Heart left ventricle (tissue), 16 donors: ENCODE results near the gene ADGRV1. TPM values are rescaled to one million over a fixed set of nuclear protein-coding genes. Genes with fewer than 3 reads are reported as not detected.

ENCODE experiments used
- ATAC-seq, 4 donors: fragments of 200-7000 bp; cut with Tn5 transposase; one replicate each; pipeline ENCODE4 v1.9.1; 2020 to 2022; ENCODE audit warnings: moderate library complexity in 4 of 4, mild to moderate bottlenecking in 3 of 4, moderate number of reproducible peaks in 1 of 4
- DNase-seq, 5 donors: peaks; one replicate each; pipeline ENCODE4 v3.0.0-alpha.2; 2020
- H3K27ac ChIP-seq, 12 donors: fragments of 200-600 bp; sonication (generic) in 4 of 12; one replicate each; pipeline versions ENCODE4 v1.5.0 to v1.8.0; 2016 to 2022; ENCODE audit warnings: mild to moderate bottlenecking in 2 of 12
- H3K27me3 ChIP-seq, 9 donors: fragments of 200-600 bp; sonication (generic) in 2 of 9; one replicate each; pipeline versions ENCODE4 v1.5.1 to v1.8.0; 2016 to 2022; ENCODE audit warnings: mild to moderate bottlenecking in 3 of 9
- H3K36me3 ChIP-seq, 9 donors: fragments of 200-600 bp; sonication (generic) in 2 of 9; one replicate each; pipeline versions ENCODE4 v1.5.0 to v1.8.0; 2018 to 2022; ENCODE audit warnings: mild to moderate bottlenecking in 2 of 9
- H3K4me1 ChIP-seq, 12 donors: fragments of 200-600 bp; sonication (generic) in 4 of 12; one replicate each; pipeline versions ENCODE4 v1.5.0 to v1.8.0; 2016 to 2022; ENCODE audit warnings: mild to moderate bottlenecking in 3 of 12
- H3K4me3 ChIP-seq, 12 donors: fragments of 200-600 bp; sonication (generic) in 4 of 12; one replicate each; pipeline versions ENCODE4 v1.5.0 to v1.8.0; 2017 to 2022; ENCODE audit warnings: mild to moderate bottlenecking in 9 of 12, moderate library complexity in 4 of 12
- H3K9me3 ChIP-seq, 12 donors: fragments of 200-600 bp; sonication (generic) in 4 of 12; one replicate each; pipeline versions ENCODE4 v1.5.0 to v1.8.0; 2016 to 2022; ENCODE audit warnings: mild to moderate bottlenecking in 1 of 12
- CTCF ChIP-seq, 12 donors: fragments of 200-600 bp; sonication (generic) in 4 of 12; IDR thresholded peaks; one replicate each; pipeline versions ENCODE4 v1.5.0 to v1.8.0; 2018 to 2022; ENCODE audit warnings: antibody characterized with exemption in 12 of 12, mild to moderate bottlenecking in 5 of 12
- POLR2A ChIP-seq, 2 donors: fragments of 450-650 bp; IDR thresholded peaks; one replicate each; pipeline ENCODE4 v1.6.1; 2017; ENCODE audit warnings: antibody characterized with exemption in 2 of 2, mild to moderate bottlenecking in 2 of 2, moderate library complexity in 2 of 2
- WGBS, 4 donors: extraction: QIAGEN DNeasy Blood & Tissue Kit in 2 of 4; methylation state at CpG; one replicate each; pipeline versions ENCODE4 v1.1.5 to v1.1.7; 2013 to 2018; 5-methylcytosine and 5-hydroxymethylcytosine counted together
- intact Hi-C, 10 donors: fragments of 100-400 bp; cut with DNase I; formaldehyde crosslinking; loops; one replicate each; pipeline versions ENCODE4 v1.11.1 to v1.14.2; 2022
- polyA plus RNA-seq, 2 donors: library from polyadenylated mRNA; stranded (reverse); fragments of 200-250 nt; gene quantifications; one replicate each; pipeline ENCODE4 v1.2.3, GENCODE V29; 2013
- total RNA-seq, 9 donors: library from RNA; depleted of rRNA in 2 of 9; stranded (reverse); fragments of >200 nt in 2 of 9; fragmentation: NEBNext Ultra II Directional in 3 of 9; extraction: Animal tissue kit (Norgen Biotek cat#: 25700) in 3 of 9; gene quantifications; one replicate each; pipeline versions ENCODE4 v1.1.0 to v1.2.4, GENCODE V29; 2016 to 2023
- donor health status: ischemic (EF 13 %, LVEDD 7.1; RV severe dilation, severe dysfunction).
- donor health status: healthy with polysubstance abuse.
- donor health status: DM: no; HTN: yes; CAD: no.
- donor health status: DM: no; HTN: no; CAD: no.
- donor health status: ischemic (EF 25% LVEDD 6.9; RV normal size, moderate dysfunction).
- donor health status: ischemic (EF 25% LVEDD 5.7; RV mildly dilated, moderate dysfunction).
- donor health status: healthy.
- donor health status: DM: yes; HTN: yes; CAD: no.
- donor health status: ischemic (EF 35%, LVEDD 5.7; RV mildly dilated, moderate dysfunction).
- donor health status: nonischemic (EF 11% LVEDD 7.7; RV severe dilation, severe dysfunction).
- donor health status: DM: yes; HTN: yes; CAD: no.
- donor health status: PGD.
- donor health status: ischemic (EF 29% LVEDD 5.4; RV normal size, mild dysfunction).
- donor health status: nonischemic (EF 23%, LVEDD 6.1; RV moderate dilation, normal function).

ADGRV1 gene
- total and polyA plus RNA-seq, 11 donors: 0.25 to 0.29 TPM; not detected in 9

- intact Hi-C loops: no loop called here
- ATAC-seq (no peak), DNase-seq (no peak)
- H3K36me3 ChIP-seq: no peaks in the 10 kb centered on the region
- no peak overlapping the region for H3K27ac ChIP-seq
- TF ChIP-seq POLR2A (IDR thresholded peaks at IDR 0.05) (no peak), CTCF (IDR thresholded peaks at IDR 0.05) (no peak)
- no peaks in the 10 kb centered on the region for H3K9me3 ChIP-seq
- H3K27me3 ChIP-seq: no peaks in the 10 kb centered on the region
- H3K4me1 ChIP-seq: no peaks in the 10 kb centered on the region
- H3K4me3 ChIP-seq: no peak overlapping the region
- WGBS, 4 donors: 80 to 90% (median 84%) methylated on average over 6 of the region's 6 CpGs
Measured at GRCh38 chr5:90902651-90903386, 344.2 kb downstream of the ADGRV1 start.

- intact Hi-C loops: no loop called here
- no peaks in the 10 kb centered on the region for H3K9me3 ChIP-seq
- ATAC-seq: peak in 2 of 4 donors; percentile 64 to 94
- peaks cover 0 to 19% (median 0%) of the 10 kb centered on the region in 12 donors for H3K4me1 ChIP-seq
- WGBS, 4 donors: 29 to 49% (median 33%) methylated on average over 3 of the region's 3 CpGs
- DNase-seq: peak in 2 of 5 donors; percentile 23 to 25
- no peak overlapping the region for H3K4me3 ChIP-seq
- H3K36me3 ChIP-seq: no peaks in the 10 kb centered on the region
- no peaks in the 10 kb centered on the region for H3K27me3 ChIP-seq
- TF ChIP-seq POLR2A (IDR thresholded peaks at IDR 0.05) (no peak), CTCF (IDR thresholded peaks at IDR 0.05) (no peak)
- peak overlapping the region in 4 of 12 donors; percentile 5 to 58 (median 35) for H3K27ac ChIP-seq
Measured at GRCh38 chr5:90909101-90909503, 350.5 kb downstream of the ADGRV1 start.

- H3K27ac ChIP-seq: peak overlapping the region in 3 of 12 donors; percentile 5 to 58 (median 58)
Measured at GRCh38 chr5:90909940-90910339, 351.3 kb downstream of the ADGRV1 start.

GRCh38 chr5:90911169-90911568 lies 352.6 kb downstream of the ADGRV1 start:
- intact Hi-C loops: no loop called here
- H3K9me3 ChIP-seq: no peaks in the 10 kb centered on the region
- H3K4me1 ChIP-seq: peaks cover 0 to 19% (median 0%) of the 10 kb centered on the region in 12 donors
- no peak for TF ChIP-seq CTCF (IDR thresholded peaks at IDR 0.05)
- TF ChIP-seq POLR2A (IDR thresholded peaks at IDR 0.05): no peak
- no peaks in the 10 kb centered on the region for H3K27me3 ChIP-seq
- no peak overlapping the region for H3K4me3 ChIP-seq
- H3K36me3 ChIP-seq: no peaks in the 10 kb centered on the region
- ATAC-seq (no peak), DNase-seq (no peak)
- 47 to 63% (median 54%) methylated on average over 1 of the region's 1 CpG for WGBS, 4 donors
- H3K27ac ChIP-seq: no peak overlapping the region

More at GRCh38 chr5:90909940-90910339, 351.3 kb downstream of the ADGRV1 start:
- Histone ChIP-seq H3K27me3 (no peaks in the 10 kb centered on the region), H3K9me3 (no peaks in the 10 kb centered on the region), H3K36me3 (no peaks in the 10 kb centered on the region), H3K4me3 (no peak overlapping the region), H3K4me1 (peaks cover 0 to 19% (median 0%) of the 10 kb centered on the region in 12 donors)
- 88 to 94% (median 90%) methylated on average over 6 of the region's 6 CpGs for WGBS, 4 donors
- TF ChIP-seq POLR2A (IDR thresholded peaks at IDR 0.05): no peak
- ATAC-seq: no peak
- intact Hi-C loops: no loop called here
- no peak for DNase-seq
